CD4-positive, alpha-beta T cell (primary cell): ENCODE results near the gene POGZ. TPM values are rescaled to one million over a fixed set of nuclear protein-coding genes. Genes with fewer than 3 reads are reported as not detected.

Experiments
- ATAC-seq: fragments of 200-7000 bp; cut with Tn5 transposase; one replicate; pipeline ENCODE4 v1.10.0; 2022; ENCODE audit warnings: mild to moderate bottlenecking; ENCODE audit not compliant: poor library complexity
- CTCF ChIA-PET: fragments of 350-600 bp; sonication (Branson Sonifier 250); formaldehyde crosslinking; loops from one replicate; lab custom pipeline; 2021; ENCODE audit warnings: antibody characterized with exemption, inconsistent platforms; lab: Charles Lee
- POLR2A ChIA-PET: fragments of 350-600 bp; sonication (Branson Sonifier 250); formaldehyde crosslinking; loops from one replicate; lab custom pipeline; 2021; ENCODE audit warnings: antibody characterized with exemption, inconsistent platforms; lab: Charles Lee
- DNase-seq, 14 experiments: peaks; one replicate each; pipeline ENCODE4 v3.0.0-alpha.2; 2013 to 2020; ENCODE audit warnings: mixed read lengths in 2 of 14
- H3K27ac ChIP-seq, 2 donors: one replicate each; pipeline versions ENCODE4 v1.5.1 to v1.7.0; 2013; ENCODE audit warnings: low read length in 2 of 2, low read depth in 1 of 2, mild to moderate bottlenecking in 1 of 2
- H3K27me3 ChIP-seq, 2 experiments: 1 replicate in 1 of 2; 2 replicates in 1 of 2; pipeline versions ENCODE4 v1.6.1 to v1.7.0; 2013; ENCODE audit warnings: low read length in 2 of 2, control low read depth in 1 of 2, mild to moderate bottlenecking in 1 of 2, moderate library complexity in 1 of 2; ENCODE audit not compliant: insufficient read depth in 2 of 2, control insufficient read depth in 1 of 2
- H3K36me3 ChIP-seq: one replicate; pipeline ENCODE4 v1.6.1; 2013; ENCODE audit warnings: low read length, control low read depth; ENCODE audit not compliant: insufficient read depth
- H3K4me1 ChIP-seq: one replicate; pipeline ENCODE4 v1.6.1; 2013; ENCODE audit warnings: low read length, control low read depth; ENCODE audit not compliant: insufficient read depth
- H3K4me3 ChIP-seq: one replicate; pipeline ENCODE4 v1.5.1; 2013; ENCODE audit warnings: mild to moderate bottlenecking, low read length, moderate library complexity
- H3K9me3 ChIP-seq, 2 experiments: 1 replicate in 1 of 2; 2 replicates in 1 of 2; pipeline versions ENCODE4 v1.6.1 to v1.7.0; 2013; ENCODE audit warnings: low read length in 2 of 2, mild to moderate bottlenecking in 2 of 2, control low read depth in 1 of 2, moderate library complexity in 1 of 2; ENCODE audit not compliant: control insufficient read depth in 1 of 2, insufficient read depth in 1 of 2
- H3K27ac Mint-ChIP-seq: one replicate; pipeline ENCODE4 v1.8.0; 2020; ENCODE audit warnings: mixed read lengths
- H3K27me3 Mint-ChIP-seq: one replicate; pipeline ENCODE4 v1.8.0; 2021; ENCODE audit warnings: mixed read lengths
- H3K36me3 Mint-ChIP-seq: one replicate; pipeline ENCODE4 v1.8.0; 2021; ENCODE audit warnings: low read depth, mixed read lengths
- H3K4me1 Mint-ChIP-seq: one replicate; pipeline ENCODE4 v1.8.0; 2021; ENCODE audit warnings: low read depth, mixed read lengths
- H3K4me3 Mint-ChIP-seq: one replicate; pipeline ENCODE4 v1.8.0; 2020; ENCODE audit warnings: mild to moderate bottlenecking, mixed read lengths
- H3K9me3 Mint-ChIP-seq: one replicate; pipeline ENCODE4 v1.8.0; 2020; ENCODE audit warnings: mixed read lengths
- CTCF ChIP-seq: fragments of 200-600 bp; IDR thresholded peaks from one replicate; pipeline ENCODE4 v1.8.0; 2022; ENCODE audit warnings: antibody characterized with exemption, mild to moderate bottlenecking
- intact Hi-C, 2 experiments: fragments of 100-400 bp; cut with DNase I in 1 of 2; cut with micrococcal nuclease in 1 of 2; formaldehyde crosslinking; loops; one replicate each; pipeline versions ENCODE4 v1.15.1 to v1.9.0; 2023 to 2025; cut with DNase I, micrococcal nuclease
- total RNA-seq, 174 experiments: library from RNA in 2 of 174; stranded (reverse) in 2 of 174; gene quantifications; one replicate each; pipeline ENCODE4 v1.2.3 and lab custom pipeline; 2021 to 2026

POGZ gene
- total RNA-seq, 2 experiments from 2014 or later: 97.8 to 99.4 TPM

DNA sequence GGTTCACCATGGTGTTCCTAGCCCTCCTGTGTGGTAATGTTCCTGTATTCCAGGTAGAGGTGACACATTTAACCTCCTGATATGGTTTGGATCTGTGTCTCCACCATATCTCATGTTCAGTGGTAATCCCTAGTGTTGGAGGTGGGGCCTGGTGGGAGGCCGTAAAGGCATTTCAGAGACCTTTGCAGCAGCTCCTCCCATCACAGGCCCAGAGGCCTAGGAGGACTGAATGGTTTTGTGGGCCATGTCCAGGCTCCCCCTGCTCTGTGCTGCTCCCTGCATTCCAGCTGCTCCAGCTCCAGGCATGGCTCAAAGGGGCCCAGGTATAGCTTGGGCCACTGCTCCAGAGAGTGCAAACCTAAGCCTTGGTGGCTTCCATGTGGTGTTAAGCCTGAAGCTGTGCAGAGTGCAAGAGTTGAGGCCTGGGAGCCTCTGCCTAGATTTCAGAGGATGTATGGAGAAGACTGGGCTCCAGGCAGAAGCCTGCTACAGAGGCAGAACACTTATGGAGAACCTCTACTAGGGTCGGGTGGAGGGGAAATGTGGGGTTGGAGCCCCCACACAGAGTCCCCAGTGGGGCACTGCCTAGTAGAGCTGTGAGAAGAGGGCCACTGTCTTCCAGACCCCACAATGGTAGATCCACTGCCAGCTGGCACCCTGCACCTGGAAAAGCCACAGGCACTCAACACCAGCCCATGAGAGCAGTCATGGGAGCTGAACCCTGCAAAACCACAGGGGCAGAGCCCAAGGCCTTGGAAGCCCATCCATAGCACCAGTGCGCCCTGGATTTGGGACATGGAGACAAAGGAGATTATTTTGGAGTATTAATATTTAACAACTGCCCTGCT is 96.8 kb downstream of the POGZ start:
- Histone ChIP-seq H3K4me3 (no peak overlapping the region), H3K27me3 (no peaks in the 10 kb centered on the region), H3K9me3 (peaks cover 0 to 12% of the 10 kb centered on the region in 2 experiments), H3K36me3 (no peaks in the 10 kb centered on the region), H3K4me1 (no peaks in the 10 kb centered on the region), H3K27ac (no peak overlapping the region)
- no peak for TF ChIP-seq CTCF
- Mint-ChIP-seq H3K9me3 (peaks cover 3% of the 10 kb centered on the region), H3K36me3 (no peaks in the 10 kb centered on the region), H3K27me3 (no peaks in the 10 kb centered on the region), H3K27ac (no peak overlapping the region), H3K4me1 (no peaks in the 10 kb centered on the region), H3K4me3 (no peak overlapping the region)
- intact Hi-C loops: no loop called here
- ChIA-PET CTCF (no interaction called here), POLR2A (no interaction called here)
- ATAC-seq: no peak
- DNase-seq: no peak

- Mint-ChIP-seq H3K4me3 (no peak overlapping the region), H3K36me3 (no peaks in the 10 kb centered on the region), H3K4me1 (no peaks in the 10 kb centered on the region), H3K9me3 (peaks cover 3% of the 10 kb centered on the region), H3K27me3 (no peaks in the 10 kb centered on the region), H3K27ac (no peak overlapping the region)
- peaks cover 0 to 12% of the 10 kb centered on the region in 2 experiments for H3K9me3 ChIP-seq
- ChIA-PET POLR2A (no interaction called here), CTCF (no interaction called here)
- TF ChIP-seq CTCF: no peak
- no peaks in the 10 kb centered on the region for H3K4me1 ChIP-seq
- no peak overlapping the region for H3K27ac ChIP-seq
- DNase-seq (no peak), ATAC-seq (no peak)
- intact Hi-C loops: no loop called here
- H3K36me3 ChIP-seq: no peaks in the 10 kb centered on the region
- no peaks in the 10 kb centered on the region for H3K27me3 ChIP-seq
- no peak overlapping the region for H3K4me3 ChIP-seq
These were observed 97.4 kb downstream of the POGZ start for GRCh38 chr1:151361883-151362282.

- Mint-ChIP-seq H3K27me3 (no peaks in the 10 kb centered on the region), H3K36me3 (no peaks in the 10 kb centered on the region), H3K9me3 (no peaks in the 10 kb centered on the region), H3K4me1 (no peaks in the 10 kb centered on the region), H3K4me3 (no peak overlapping the region), H3K27ac (no peak overlapping the region)
- H3K4me3 ChIP-seq: no peak overlapping the region
- H3K4me1 ChIP-seq: no peaks in the 10 kb centered on the region
- ATAC-seq (no peak), DNase-seq (no peak)
- ChIA-PET POLR2A (no interaction called here), CTCF (interaction anchor here (0.5 kb wide), 1 partner anchor 796 kb away, joined by 3 read pairs; no protein-coding TSS in a partner anchor)
- H3K9me3 ChIP-seq: peaks cover 0 to 4% of the 10 kb centered on the region in 2 experiments
- intact Hi-C loops: no loop called here
- no peaks in the 10 kb centered on the region for H3K27me3 ChIP-seq
- no peaks in the 10 kb centered on the region for H3K36me3 ChIP-seq
- no peak for TF ChIP-seq CTCF
- no peak overlapping the region for H3K27ac ChIP-seq
These were observed 102.6 kb downstream of the POGZ start for GRCh38 chr1:151356696-151357095.

Other genes with a start within 250 kb of the POGZ start
- gene PSMD4, start 204.8 kb downstream of the POGZ start, total RNA-seq: 10 to 100 TPM; 57.2 TPM
- 10 to 100 TPM; 38.9 to 40.0 TPM for gene ZNF687, start 177.2 kb downstream of the POGZ start, total RNA-seq
- 10 to 100 TPM; 50.2 to 51.0 TPM for gene PI4KB, start 132.1 kb downstream of the POGZ start, total RNA-seq
- 10 to 100 TPM; 62.0 to 65.7 TPM for gene RFX5, start 112.2 kb downstream of the POGZ start, total RNA-seq
- gene SELENBP1, start 86.8 kb downstream of the POGZ start, total RNA-seq: not detected
- 100 to 1,000 TPM; 316 to 324 TPM for gene PSMB4, start 59.9 kb downstream of the POGZ start, total RNA-seq
- gene CGN, start 51.9 kb upstream of the POGZ start, total RNA-seq: under 1 TPM; 0.08 to 0.28 TPM
- 1 to 10 TPM; 7.2 to 9.6 TPM for gene TUFT1, start 80.8 kb upstream of the POGZ start, total RNA-seq
- 10 to 100 TPM; 13.2 to 13.3 TPM for gene SNX27, start 152.6 kb upstream of the POGZ start, total RNA-seq